Smooth muscle cell of the brain vasculature (primary cell): ENCODE data around the gene SIRT5.

Experiments used
- DNase-seq: peaks from one replicate; pipeline ENCODE4 v3.0.0-alpha.2; 2012; ENCODE audit warnings: low read depth, low spot score

Gene SIRT5

DNA sequence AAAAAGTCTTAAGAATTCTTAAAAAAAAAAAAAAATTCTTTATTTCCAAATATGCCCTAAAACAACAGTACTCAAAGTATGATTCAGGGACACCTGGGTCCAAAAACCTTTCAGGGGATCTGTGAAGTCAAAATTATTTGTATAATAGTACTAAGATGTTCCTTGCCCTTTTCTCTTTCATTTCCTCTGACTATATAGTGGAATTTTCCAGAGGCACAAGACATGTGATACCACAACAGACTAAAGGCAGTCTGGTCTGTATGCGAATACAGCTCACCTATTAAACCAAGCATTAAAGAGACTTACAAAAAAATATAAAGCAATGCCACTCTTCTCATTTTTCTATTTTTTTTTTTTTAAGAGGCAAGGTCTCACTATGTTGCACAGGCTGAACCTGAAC, 56.1 kb downstream of the SIRT5 start:
- no peak for DNase-seq

DNA sequence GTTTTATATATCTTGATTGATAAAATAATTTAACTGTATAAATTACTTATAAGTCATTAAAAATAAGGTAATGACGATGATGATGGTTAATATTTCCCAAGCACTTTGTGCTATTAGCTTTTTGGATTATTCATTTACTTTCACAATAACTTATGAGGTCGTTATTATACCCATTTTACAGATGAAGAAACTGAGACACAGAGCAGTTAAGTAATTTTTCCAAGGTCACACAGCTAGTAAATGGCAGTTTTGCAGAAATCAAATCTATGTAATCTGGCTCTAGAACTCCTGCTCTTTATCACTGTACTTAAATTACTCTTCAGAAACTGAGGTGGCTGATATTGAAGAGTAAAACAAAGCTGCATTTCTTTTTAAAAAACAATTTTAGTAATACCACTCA, 58.9 kb downstream of the SIRT5 start:
- DNase-seq: no peak

DNA sequence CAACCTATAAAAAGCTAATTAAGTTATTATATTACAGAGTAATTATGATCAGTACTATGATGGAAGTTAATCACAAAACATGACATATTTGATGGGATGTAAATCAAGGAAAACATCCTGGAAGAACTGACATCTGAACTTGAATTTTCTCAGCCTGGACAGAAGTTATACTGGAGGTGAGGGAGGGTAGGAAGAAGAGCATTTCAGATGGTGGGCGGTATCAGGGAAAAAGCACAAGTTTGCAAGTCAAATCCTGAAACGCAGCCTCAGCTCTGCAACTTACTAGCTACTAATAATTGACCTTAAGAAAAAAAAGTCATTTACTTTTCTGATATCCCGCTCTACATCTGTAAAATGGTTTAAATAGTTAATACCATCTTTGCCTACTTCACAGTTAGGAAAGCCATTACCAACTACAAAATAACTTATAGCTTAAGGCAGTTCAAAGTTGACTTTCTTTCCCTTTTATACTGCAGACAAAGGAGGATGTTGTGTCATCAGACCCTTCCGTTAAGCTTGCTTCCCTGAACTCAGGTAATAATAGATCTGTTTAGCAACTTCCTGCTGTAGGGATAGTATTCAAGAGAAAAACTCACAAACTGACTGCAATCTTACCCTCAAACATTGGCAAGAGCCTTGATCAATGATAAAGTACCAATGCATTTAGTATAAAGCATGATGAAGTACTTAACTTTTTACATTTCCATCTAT, 61.7 kb downstream of the SIRT5 start:
- DNase-seq: no peak

DNA sequence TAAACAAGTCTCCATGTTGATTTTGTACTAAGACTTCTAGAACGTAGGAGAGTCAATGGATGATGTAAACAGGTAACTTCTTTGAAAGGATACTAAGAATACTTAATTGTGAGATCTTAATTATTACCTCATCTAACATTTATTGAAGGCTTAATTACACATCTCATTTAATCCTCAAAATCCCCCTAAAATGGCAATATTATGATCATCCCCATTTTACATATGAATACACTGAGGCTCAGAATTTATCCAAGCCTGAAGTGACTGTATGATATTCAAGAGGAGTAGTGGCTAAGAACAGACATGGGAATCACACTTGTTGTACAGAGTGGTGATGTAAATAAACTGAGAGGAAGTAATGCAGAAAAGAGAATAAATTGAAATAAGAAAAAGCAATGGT, 63.6 kb downstream of the SIRT5 start:
- DNase-seq: no peak

DNA sequence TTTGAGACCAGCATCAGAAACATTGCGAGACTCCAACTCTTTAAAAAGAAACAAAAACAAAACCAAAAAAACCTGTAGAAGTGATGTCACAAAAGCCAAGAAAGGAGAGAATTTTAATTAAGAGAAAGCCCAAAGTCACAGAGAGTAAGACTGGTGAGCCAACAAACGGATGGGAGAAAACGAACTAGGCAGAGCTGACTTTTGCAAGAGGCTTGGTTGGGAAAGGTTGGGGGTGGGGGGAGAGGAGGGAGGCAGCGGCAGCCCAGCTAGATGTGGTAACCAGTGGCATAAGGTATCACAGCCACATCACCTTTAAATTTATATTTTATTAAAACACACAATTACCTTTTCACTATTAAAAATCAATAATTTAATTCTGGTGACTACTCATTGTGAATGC, 64.2 kb downstream of the SIRT5 start:
- DNase-seq: no peak

DNA sequence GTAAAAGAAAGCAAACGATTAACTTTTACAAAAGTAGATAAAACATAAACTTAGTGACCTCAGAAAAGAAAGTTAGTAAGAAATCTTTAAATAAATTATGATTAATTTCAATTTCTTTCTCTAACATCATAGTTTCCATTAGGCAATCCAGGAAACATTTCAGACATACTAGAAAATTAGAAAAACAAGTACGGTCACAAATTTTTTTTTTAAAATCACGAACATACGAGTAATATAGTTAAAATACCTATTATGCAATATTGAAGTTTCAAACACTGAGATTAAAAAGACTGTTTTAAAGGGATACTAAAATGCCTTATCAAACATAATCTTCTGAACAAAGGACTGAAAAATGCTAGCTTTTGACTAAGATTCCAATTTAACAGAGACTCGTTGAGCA, 66.9 kb downstream of the SIRT5 start:
- no peak for DNase-seq

DNA sequence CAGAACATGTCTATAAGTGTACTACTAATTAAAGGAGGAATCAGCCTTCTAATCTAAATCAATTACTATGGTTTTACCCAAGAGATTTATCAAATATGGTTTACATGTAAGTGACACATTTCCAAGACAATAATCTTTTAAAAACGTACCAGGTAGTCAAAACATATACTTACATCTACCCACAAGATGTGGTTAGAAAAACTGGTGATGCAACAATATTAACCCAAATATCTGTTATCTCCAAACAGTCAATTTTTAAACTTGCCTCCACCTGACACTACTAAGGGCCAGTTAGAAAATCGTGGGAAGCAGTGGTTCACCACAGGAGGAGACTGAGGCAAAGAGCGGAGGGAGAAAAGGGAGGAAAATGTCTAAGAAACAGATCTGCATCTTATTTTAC, 68.7 kb downstream of the SIRT5 start:
- DNase-seq: no peak

DNA sequence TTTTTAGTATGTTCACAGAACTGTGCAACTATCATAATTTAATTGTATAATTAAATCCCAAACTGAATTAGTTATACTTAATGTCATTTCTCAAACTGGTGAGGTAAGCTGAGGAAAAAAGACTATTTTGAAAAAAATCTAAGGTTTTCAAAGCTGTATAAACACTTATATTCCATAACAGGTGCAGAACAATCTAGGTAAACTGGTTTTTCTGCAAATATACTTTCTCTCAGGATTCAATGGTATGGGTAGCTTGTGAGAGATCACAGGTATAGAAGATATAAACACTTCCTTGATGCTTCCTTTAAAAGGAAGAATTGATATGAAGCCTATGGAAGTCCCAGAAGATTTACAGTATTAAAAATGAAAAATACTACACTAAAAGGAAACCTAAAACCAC, 74.4 kb downstream of the SIRT5 start:
- DNase-seq: no peak

DNA sequence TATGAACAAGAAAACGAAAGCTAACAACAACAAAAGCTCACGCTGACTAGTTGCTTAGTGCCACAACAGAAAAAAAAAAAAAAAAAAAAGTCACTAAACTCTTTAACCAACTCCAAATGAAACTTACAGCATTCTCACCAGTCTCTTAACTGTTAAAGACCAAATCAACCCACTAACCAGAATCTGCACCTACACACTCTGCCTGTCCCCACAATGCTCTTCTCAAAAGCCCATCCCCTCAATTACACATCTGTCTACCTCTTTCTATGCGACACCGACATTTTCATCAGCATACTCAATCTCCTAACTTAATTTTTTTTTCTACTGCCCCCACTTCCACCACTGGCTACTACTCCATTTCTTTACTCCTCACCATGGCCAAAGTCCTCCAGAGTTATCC, 75.0 kb downstream of the SIRT5 start:
- no peak for DNase-seq

DNA sequence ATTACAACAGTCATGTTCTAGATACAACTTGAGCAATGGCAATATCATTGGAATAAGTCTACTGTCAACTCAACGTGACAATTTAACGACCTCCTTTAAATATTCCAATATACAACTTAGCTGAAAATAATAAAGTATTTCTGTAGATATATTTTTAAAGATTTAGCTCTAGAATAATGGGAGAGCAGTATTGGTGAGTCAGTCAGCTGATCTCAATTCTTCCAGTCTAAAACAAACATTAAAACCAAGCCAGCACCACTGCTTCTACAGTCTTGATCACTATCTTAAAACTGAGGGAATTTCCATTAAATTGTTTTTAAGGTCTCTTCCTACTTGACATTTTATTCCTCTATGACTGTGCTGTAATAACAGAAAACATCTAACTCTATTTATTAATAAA, 78.9 kb downstream of the SIRT5 start:
- DNase-seq: no peak

DNA sequence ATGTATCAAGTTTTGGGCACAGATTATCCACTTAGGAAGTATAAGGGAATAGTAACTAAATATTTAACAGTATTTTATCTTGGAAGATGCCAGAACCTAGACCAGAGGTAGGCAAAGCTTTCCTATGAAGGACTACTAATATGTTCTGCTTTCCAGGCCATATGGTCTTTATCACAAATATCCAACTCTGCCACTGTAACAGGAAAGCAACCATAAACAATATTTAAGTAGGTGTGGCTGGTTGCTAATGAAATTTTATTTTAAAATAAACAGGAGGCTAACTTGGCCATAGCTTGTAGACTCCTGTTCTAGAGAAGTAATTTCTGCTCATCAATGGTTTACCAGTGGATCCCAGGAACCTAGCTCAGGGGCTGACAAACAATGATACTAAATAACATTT, 80.1 kb downstream of the SIRT5 start:
- DNase-seq: no peak

DNA sequence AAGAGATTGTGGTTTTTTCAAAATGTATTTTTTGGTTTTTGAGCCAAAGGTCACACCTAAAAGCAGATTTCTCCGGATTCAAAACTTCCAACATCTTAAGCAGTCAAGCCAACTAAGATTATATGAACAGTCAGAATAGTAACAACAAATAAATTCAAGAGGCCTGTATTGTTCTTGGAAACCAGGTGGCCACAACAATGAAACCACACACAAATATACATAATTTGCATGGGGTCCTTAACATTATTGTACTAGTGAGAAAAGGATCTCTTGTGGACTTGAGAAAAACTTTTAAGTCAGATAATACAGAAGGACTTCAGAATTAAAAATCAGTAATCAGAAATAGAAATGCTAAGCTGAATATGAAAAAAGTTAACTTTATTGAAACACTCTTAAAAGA, 81.3 kb downstream of the SIRT5 start:
- no peak for DNase-seq

DNA sequence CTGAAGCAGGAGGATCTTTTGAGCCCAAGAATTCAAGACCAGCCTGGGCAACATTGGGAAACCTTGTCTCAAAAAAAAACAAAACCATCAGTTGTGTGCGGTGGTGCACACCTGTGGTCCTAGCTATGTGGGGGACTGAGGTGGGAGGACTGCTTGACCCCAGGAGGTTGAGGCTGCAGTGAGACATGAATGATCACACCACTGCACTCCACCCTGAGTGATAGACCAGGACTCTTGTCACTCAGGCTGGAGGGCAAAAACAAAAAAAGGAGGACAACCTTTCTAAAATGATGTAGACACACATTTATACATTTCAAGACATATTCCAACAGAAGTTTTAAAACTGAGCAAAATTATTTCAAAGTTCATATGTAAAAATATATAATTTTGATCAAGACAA, 85.9 kb downstream of the SIRT5 start:
- no peak for DNase-seq

DNA sequence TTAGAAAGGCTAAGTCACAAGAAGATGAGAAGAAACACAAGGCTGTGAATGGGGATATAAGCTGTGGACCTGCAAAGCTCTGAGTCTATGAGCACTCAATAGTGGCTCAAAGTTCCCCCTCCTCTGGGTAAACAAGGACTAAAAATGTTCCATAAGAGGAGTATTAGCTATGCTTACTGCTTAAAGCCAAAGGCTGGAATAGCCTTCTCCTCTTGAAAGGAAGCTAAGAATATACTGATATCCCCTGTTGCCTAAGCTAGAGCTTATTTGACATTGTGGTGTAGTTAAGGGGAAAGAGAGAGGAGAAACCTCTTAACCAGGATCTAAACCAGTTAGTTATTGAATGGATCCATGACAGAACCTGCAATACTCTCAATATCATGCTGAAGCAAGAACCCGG, 86.5 kb downstream of the SIRT5 start:
- DNase-seq: no peak

DNA sequence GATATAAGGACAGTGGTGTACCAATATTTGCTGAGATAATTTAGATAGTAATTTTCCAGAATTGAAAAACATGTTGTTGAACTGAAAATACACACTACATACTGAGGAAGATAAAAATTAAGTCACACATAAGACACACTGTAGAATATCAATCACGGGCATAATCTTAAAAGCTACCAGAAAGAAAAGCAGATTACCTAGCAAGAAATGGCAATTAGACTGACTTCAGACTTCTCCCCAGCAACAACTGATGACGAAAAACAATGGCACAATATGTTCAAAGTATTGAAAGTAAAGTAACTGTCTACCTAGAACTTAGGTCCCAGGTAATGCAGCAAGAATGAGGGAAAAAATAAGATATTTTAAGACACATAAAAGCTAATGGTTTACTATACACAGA, 87.2 kb downstream of the SIRT5 start:
- no peak for DNase-seq

DNA sequence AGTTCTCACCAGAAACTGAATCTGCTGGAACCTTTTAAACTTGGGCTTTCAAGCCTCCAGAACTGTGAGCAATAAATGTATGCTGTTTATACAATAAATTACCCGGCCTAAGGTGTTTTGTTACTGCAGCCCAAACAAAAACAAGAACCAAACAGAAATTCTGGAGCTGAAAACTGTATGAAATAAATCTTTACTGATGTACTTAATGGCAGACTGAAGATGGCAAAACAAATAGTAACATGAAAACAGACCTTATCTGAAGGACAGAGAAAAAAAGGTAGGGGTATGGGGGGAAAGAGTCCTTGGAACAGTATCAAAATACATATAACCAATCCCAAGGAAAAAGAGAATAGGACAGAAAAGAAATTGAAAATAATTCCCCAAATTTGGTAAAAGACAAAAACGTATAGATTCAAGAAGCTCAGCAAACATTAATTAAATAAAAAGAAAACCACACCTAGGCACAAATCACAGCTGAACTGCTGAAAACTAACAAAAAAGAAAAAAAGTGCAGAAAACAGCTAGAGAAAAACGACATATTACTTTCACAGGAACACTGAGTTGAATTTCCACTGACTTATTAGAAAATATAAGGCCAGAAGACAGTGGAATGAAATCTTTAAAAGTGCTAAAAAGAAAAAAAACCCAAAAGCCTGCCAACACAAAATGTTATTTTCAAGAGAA, 88.4 kb downstream of the SIRT5 start:
- no peak for DNase-seq

DNA sequence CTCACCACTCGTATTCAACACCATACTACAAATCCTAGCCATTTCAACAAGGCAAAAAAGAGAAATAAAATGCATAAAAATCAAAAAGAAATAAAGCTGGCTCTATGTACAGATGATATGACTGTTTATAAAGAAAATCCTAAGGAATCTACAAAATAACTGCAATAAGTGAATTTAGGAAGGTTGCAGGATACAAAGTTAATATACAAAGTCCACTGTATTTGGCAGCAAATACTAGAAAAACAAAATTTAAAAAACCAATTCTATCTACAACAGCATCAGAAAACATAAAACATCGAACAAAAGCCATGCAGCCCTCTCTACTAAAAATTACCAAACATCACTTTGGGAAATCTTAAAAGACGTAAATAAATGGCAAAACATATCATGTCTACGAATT, 89.6 kb downstream of the SIRT5 start:
- no peak for DNase-seq
